Pancreas (tissue), 10 donors: Measurements from ENCODE around the gene ANGEL1. TPM values are rescaled to one million over a fixed set of nuclear protein-coding genes. Genes with fewer than 3 reads are reported as not detected.

Source experiments
- ATAC-seq, 4 donors: fragments of 200-7000 bp; cut with Tn5 transposase; one replicate each; pipeline versions ENCODE4 v1.8.0 to v1.9.1; 2020; ENCODE audit warnings: mild to moderate bottlenecking in 4 of 4, moderate library complexity in 4 of 4
- DNase-seq, 6 donors: peaks; one replicate each; pipeline ENCODE4 v3.0.0-alpha.2; 2020
- FAIRE-seq: peaks from 2 replicates; lab custom pipeline; 2012; peaks lifted over from hg19 to GRCh38; lab: Jason Lieb, UNC
- H3K27ac ChIP-seq, 4 donors: fragments of 200-600 bp; sonication (generic); 1 replicate in 3 of 4; 2 replicates in 1 of 4; pipeline versions ENCODE4 v1.5.0 to v1.8.0; 2020
- H3K27me3 ChIP-seq, 4 donors: fragments of 200-600 bp; one replicate each; pipeline ENCODE4 v1.8.0; 2021
- H3K36me3 ChIP-seq, 3 donors: fragments of 200-600 bp; sonication (generic) in 1 of 3; one replicate each; pipeline versions ENCODE4 v1.5.0 to v1.8.0; 2020 to 2021
- H3K4me1 ChIP-seq, 3 donors: fragments of 200-600 bp; one replicate each; pipeline ENCODE4 v1.8.0; 2021
- H3K4me3 ChIP-seq, 4 donors: fragments of 200-600 bp; sonication (generic) in 2 of 4; one replicate each; pipeline versions ENCODE4 v1.5.0 to v1.8.0; 2020 to 2021
- H3K9me3 ChIP-seq, 4 donors: fragments of 200-600 bp; one replicate each; pipeline ENCODE4 v1.8.0; 2021
- WGBS, 2 donors: extraction: QIAGEN DNeasy Blood & Tissue Kit; methylation state at CpG; one replicate each; pipeline ENCODE4 v1.1.7; 2013; 5-methylcytosine and 5-hydroxymethylcytosine counted together
- intact Hi-C, 3 donors: fragments of 100-400 bp; cut with DNase I; formaldehyde crosslinking; loops; one replicate each; pipeline versions ENCODE4 v1.11.1 to v1.14.2; 2022
- polyA plus RNA-seq, 2 donors: library from polyadenylated mRNA; stranded (reverse); fragments of 200-250 nt; gene quantifications; one replicate each; pipeline ENCODE4 v1.2.3, GENCODE V29; 2013
- total RNA-seq, 6 donors: library from RNA; stranded (reverse); fragmentation: NEBNext Ultra II Directional in 4 of 6; extraction: Animal tissue kit (Norgen Biotek cat#: 25700) in 4 of 6; gene quantifications; one replicate each; pipeline versions ENCODE4 v1.2.1 to v1.2.4, GENCODE V29; 2021 to 2023
- TF ChIP-seq, protein P1 (sequence below), 4 donors: fragments of 200-600 bp; sonication (generic) in 3 of 4; IDR thresholded peaks; one replicate each; pipeline versions ENCODE4 v1.5.0 to v1.8.0; 2021; ENCODE audit warnings: antibody characterized with exemption in 4 of 4
- donor health status: healthy with polysubstance abuse.
- donor health status: DM: no; HTN: no; CAD: no; lungs with moderate emphysema.
- donor health status: DM: no; HTN: no; CAD: no.
- donor health status: control.
- donor health status: control.
- donor health status: Bipolar disorder and iron deficiency.
- donor health status: DM: yes; HTN: yes; CAD: no.
- donor health status: DM: no; HTN: no; CAD: no.
- donor health status: DM: no; HTN: no; CAD: no.
- donor health status: DM: yes; HTN: yes; CAD: no.

The ANGEL1 gene
- total and polyA plus RNA-seq, 8 donors = 25.8 to 40.1 (median 30.5) TPM

DNA sequence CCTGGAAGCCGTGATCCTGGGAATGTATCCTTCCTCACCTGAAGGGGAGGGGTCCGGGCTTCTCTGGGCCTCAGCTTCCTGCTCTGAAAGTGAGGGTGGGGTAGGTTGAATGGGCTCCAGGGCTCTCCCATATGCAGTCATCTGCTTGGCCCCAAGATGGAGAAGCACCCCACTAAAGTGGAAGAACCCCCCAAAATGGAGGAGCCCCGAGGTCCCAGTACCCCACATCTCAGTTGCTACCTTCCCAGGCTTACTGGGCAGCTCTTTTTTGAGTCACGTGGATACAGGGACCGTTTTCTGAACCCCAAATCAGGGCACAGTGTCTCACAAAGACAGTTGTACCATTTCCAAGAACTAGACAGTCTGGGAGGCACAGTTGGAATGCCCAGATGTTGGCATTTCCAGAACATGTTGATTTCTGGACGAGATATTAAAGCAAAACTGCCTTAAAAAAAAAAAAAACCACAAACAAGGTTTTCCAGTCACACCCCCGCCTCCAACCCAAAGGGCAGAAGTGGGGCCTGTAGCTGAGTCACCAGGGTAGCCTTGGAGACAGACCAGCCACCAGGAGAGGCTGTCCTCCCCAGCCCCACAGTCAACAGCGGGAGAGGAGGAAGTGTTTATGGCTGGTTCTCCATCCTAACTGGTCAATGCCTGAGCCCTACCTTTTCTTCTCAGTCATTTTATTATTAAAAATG is 39.3 kb downstream of the ANGEL1 start:
- no peak for FAIRE-seq
- Histone ChIP-seq H3K4me1 (peaks cover 0 to 12% (median 0%) of the 10 kb centered on the region in 3 donors), H3K27ac (peak overlapping the region in 2 of 4 donors; percentile 60 to 62), H3K27me3 (no peaks in the 10 kb centered on the region), H3K36me3 (no peaks in the 10 kb centered on the region), H3K9me3 (no peaks in the 10 kb centered on the region), H3K4me3 (no peak overlapping the region)
- peak; percentile 62 to 92 (median 78) for ATAC-seq
- 19 to 30% methylated on average over 8 of the region's 8 CpGs for WGBS, 2 donors
- intact Hi-C loops = loop anchor here in 1 of 3 donors (10.0 kb wide), 1 partner anchor 59 kb away; no protein-coding TSS in a partner anchor
- TF ChIP-seq, protein P1, sequence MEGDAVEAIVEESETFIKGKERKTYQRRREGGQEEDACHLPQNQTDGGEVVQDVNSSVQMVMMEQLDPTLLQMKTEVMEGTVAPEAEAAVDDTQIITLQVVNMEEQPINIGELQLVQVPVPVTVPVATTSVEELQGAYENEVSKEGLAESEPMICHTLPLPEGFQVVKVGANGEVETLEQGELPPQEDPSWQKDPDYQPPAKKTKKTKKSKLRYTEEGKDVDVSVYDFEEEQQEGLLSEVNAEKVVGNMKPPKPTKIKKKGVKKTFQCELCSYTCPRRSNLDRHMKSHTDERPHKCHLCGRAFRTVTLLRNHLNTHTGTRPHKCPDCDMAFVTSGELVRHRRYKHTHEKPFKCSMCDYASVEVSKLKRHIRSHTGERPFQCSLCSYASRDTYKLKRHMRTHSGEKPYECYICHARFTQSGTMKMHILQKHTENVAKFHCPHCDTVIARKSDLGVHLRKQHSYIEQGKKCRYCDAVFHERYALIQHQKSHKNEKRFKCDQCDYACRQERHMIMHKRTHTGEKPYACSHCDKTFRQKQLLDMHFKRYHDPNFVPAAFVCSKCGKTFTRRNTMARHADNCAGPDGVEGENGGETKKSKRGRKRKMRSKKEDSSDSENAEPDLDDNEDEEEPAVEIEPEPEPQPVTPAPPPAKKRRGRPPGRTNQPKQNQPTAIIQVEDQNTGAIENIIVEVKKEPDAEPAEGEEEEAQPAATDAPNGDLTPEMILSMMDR (IDR thresholded peaks at IDR 0.05) = no peak
- peak in 5 of 6 donors; percentile 27 to 79 (median 56) for DNase-seq

DNA sequence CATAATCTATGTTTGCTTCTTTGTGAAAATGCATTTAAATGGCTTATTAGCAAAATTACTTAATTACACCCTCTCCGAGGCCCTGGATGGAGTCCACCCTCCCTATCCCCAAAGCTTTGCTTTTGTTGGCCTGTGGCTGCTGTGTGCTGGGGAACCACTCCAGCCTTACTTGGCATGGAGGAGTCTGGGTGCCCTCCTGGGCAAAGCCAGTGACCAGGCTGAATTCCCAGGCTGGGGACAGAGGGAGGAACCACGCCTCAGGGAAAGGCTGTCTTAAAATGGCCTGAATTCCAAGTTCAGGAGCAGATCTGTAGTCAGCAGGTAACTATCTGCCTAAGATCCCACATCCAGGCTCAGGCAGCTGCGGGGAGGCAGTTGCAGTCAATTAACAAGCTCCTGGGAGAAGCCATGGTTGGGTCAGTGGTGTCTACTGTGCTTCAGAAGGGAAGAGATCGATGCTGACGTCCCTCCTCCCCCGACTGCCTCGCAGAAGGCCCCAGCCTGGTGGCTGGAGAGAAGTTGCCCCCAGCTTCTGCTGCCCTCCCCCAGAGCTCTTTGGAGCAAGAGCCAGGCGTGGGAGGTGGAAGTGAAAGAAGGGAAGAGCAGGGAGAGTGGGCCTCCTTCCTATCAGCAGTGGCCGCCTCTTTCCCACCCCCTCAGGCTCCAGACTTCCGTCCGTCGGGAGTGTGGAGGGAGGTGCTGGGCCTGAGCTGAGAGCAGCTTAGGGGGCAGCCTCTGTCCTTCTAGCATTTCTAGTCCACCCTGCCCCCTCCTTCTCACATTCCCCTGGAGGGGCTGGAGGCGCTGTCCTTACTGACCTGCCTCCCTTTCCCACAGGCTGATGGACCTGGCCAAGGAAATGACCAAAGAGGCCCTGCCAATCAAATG is 40.1 kb downstream of the ANGEL1 start:
- DNase-seq = peak in 2 of 6 donors; percentile 37 to 65
- Histone ChIP-seq H3K27me3 (no peaks in the 10 kb centered on the region), H3K36me3 (no peaks in the 10 kb centered on the region), H3K4me1 (peaks cover 0 to 12% (median 0%) of the 10 kb centered on the region in 3 donors), H3K4me3 (no peak overlapping the region), H3K27ac (peak overlapping the region in 2 of 4 donors; percentile 60 to 62), H3K9me3 (no peaks in the 10 kb centered on the region)
- WGBS, 2 donors = 50 to 54% methylated on average over 12 to 13 of the region's 13 CpGs
- TF ChIP-seq, protein P1 (IDR thresholded peaks at IDR 0.05) = no peak
- no peak for FAIRE-seq
- ATAC-seq = peak in 3 of 4 donors; percentile 11 to 57 (median 40)
- intact Hi-C loops = loop anchor here in 1 of 3 donors (10.0 kb wide), 1 partner anchor 58 kb away; no protein-coding TSS in a partner anchor

DNA sequence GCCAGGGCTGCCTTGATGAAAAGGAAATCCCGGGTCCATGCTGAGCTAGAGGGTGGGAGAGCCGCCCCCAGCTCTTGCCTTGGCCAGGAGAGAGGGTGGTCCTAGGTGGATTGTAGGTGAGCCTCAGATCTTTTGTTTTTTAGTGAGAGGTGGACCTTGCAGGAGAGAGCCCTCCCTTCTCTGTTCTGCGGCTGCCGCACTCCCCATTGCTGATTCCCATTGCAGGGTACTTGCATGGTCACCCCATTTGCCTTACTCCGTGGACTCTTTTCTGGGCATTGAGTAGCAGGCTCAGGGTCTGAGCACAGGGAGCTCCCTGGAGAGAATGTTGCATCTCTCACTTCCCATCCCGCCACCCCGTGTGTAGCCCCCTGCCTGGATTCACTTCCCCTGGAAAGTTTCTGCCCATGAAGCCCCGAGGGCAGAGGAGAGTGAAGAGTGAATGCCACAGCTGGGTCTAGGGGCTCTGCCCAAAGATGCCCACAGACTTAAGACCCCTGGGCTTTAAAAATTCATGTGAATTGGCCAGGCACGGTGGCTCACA is 41.2 kb downstream of the ANGEL1 start:
- no peak for FAIRE-seq
- Histone ChIP-seq H3K9me3 (no peaks in the 10 kb centered on the region), H3K27me3 (no peaks in the 10 kb centered on the region), H3K36me3 (no peaks in the 10 kb centered on the region), H3K27ac (no peak overlapping the region), H3K4me3 (no peak overlapping the region), H3K4me1 (peaks cover 0 to 12% (median 0%) of the 10 kb centered on the region in 3 donors)
- WGBS, 2 donors = 75 to 81% methylated on average over 9 of the region's 9 CpGs
- peak in 1 of 6 donors; percentile 21 for DNase-seq
- intact Hi-C loops = loop anchor here in 1 of 3 donors (10.0 kb wide), 1 partner anchor 57 kb away; no protein-coding TSS in a partner anchor
- TF ChIP-seq, protein P1 (IDR thresholded peaks at IDR 0.05) = no peak
- ATAC-seq = no peak

DNA sequence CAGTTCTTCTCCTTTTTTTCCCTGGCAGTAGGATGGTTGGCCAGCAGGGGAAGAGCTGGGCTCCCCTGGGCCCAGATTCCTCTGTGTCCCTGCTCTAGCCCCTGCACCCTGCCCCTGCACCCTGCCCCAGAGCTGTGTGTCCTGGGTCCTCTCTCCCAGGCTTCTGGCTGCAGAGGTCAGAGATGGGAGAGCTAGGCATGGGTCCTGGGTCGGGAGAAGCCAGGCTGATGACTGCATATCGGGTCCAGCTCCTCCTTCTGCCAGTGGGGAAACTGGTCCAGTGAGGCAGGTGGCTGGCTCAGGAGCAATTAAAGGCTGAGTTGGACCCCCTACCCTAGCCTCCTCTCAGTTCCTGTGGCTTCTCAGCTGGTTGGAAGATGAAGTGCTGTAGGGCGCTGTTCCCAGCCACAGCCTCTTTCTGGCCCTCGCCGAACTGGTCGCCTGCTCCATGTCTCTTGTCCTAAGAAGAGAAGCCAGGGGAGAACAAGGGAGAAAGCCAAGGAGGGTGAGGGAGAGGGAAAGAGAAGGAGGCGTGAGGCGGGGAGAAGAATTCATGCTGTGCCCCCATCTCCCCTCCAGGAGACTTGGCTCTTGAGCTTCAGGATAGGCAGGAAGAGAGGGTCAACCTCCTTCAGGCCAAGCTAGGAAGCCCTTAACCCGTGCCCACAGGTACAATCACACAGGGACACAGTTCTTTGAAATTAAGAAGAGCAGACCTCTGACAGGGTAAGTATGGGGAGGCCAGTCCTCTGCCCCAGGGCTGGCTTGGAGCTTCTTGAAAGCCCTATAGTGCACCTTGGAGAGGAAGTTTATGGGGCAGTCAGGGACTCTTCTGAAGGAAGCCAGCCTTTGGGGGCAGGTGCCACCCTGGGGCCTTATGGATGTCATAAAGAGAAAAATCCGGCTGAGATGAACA is 41.9 kb downstream of the ANGEL1 start:
- WGBS, 2 donors = 71 to 77% methylated on average over 10 of the region's 10 CpGs
- peak in 1 of 6 donors; percentile 29 for DNase-seq
- TF ChIP-seq, protein P1 (IDR thresholded peaks at IDR 0.05) = no peak
- H3K27me3 ChIP-seq = no peaks in the 10 kb centered on the region
- no peak for ATAC-seq
- H3K4me1 ChIP-seq = peaks cover 0 to 12% (median 0%) of the 10 kb centered on the region in 3 donors
- no peak overlapping the region for H3K27ac ChIP-seq
- H3K36me3 ChIP-seq = no peaks in the 10 kb centered on the region
- no peak for FAIRE-seq
- H3K9me3 ChIP-seq = no peaks in the 10 kb centered on the region
- no peak overlapping the region for H3K4me3 ChIP-seq
- intact Hi-C loops = loop anchor here in 1 of 3 donors (10.0 kb wide), 1 partner anchor 56 kb away; no protein-coding TSS in a partner anchor
